MM.1S (cell line): ENCODE data around the gene ASB2.

Experiments
- DNase-seq: peaks from one replicate; pipeline ENCODE4 v3.0.0-alpha.2; 2015
- H2AFZ ChIP-seq: fragments of 300-600 bp; sonication (generic); 2 replicates; pipeline ENCODE4 v1.6.0; 2016; ENCODE audit warnings: antibody characterized with exemption, low read length
- H3F3A ChIP-seq: fragments of 300-600 bp; sonication (generic); 2 replicates; pipeline ENCODE4 v1.6.1; 2016; ENCODE audit warnings: mild to moderate bottlenecking, antibody characterized with exemption, low read length, moderate library complexity, mixed read lengths; ENCODE audit not compliant: insufficient read depth
- H3K27ac ChIP-seq: fragments of 300-600 bp; sonication (generic); 2 replicates; pipeline ENCODE4 v1.5.1; 2016; ENCODE audit warnings: mild to moderate bottlenecking, low read length
- H3K27me3 ChIP-seq: fragments of 300-600 bp; sonication (generic); replicated peaks from 2 replicates; pipeline ENCODE4 v1.6.0; 2016; ENCODE audit warnings: low read length; ENCODE audit not compliant: insufficient read depth
- H3K36me3 ChIP-seq: fragments of 300-600 bp; sonication (generic); replicated peaks from 2 replicates; pipeline ENCODE4 v1.6.1; 2016; ENCODE audit warnings: mild to moderate bottlenecking, low read length, mixed read lengths; ENCODE audit not compliant: insufficient read depth
- H3K4me1 ChIP-seq: fragments of 300-600 bp; sonication (generic); 2 replicates; pipeline ENCODE4 v1.6.1; 2016; ENCODE audit warnings: low read length, mixed read lengths
- H3K4me2 ChIP-seq: fragments of 300-600 bp; sonication (generic); 2 replicates; pipeline ENCODE4 v1.6.0; 2016; ENCODE audit warnings: low read depth, low read length
- H3K4me3 ChIP-seq: fragments of 300-600 bp; sonication (generic); 2 replicates; pipeline ENCODE4 v1.5.1; 2016; ENCODE audit warnings: low read length, mixed read lengths
- H3K79me2 ChIP-seq: fragments of 300-600 bp; sonication (generic); 2 replicates; pipeline ENCODE4 v1.6.1; 2016; ENCODE audit warnings: mixed run types, low read length, mixed read lengths
- H3K9ac ChIP-seq: fragments of 300-600 bp; sonication (generic); 2 replicates; pipeline ENCODE4 v1.6.1; 2016; ENCODE audit warnings: low read length, mixed read lengths
- H3K9me2 ChIP-seq: fragments of 300-600 bp; sonication (generic); replicated peaks from 2 replicates; pipeline ENCODE4 v1.6.1; 2016; ENCODE audit warnings: mild to moderate bottlenecking, low read length, mixed read lengths; ENCODE audit not compliant: insufficient read depth
- H3K9me3 ChIP-seq: fragments of 300-600 bp; sonication (generic); replicated peaks from 2 replicates; pipeline ENCODE4 v1.6.1; 2016; ENCODE audit warnings: mild to moderate bottlenecking, low read length, mixed read lengths; ENCODE audit not compliant: insufficient read depth
- H4K20me1 ChIP-seq: fragments of 300-600 bp; sonication (generic); 2 replicates; pipeline ENCODE4 v1.6.1; 2016; ENCODE audit warnings: mild to moderate bottlenecking, low read length, moderate library complexity, mixed read lengths; ENCODE audit not compliant: insufficient read depth
- EZH2 ChIP-seq: fragments of 300-600 bp; sonication (generic); optimal IDR thresholded peaks from 2 replicates; pipeline ENCODE3; 2017; ENCODE audit warnings: low read depth, mild to moderate bottlenecking, antibody characterized with exemption, low read length, mixed read lengths
- EZH2phosphoT487 ChIP-seq: fragments of 300-600 bp; sonication (generic); IDR thresholded peaks from 2 replicates; pipeline ENCODE4 v1.6.1; 2018; ENCODE audit warnings: antibody characterized with exemption, low read length
- TF ChIP-seq, protein P1 (sequence below): fragments of 300-600 bp; sonication (generic); IDR thresholded peaks from 2 replicates; pipeline ENCODE4 v1.5.1; 2016; ENCODE audit warnings: antibody characterized with exemption, low read length, mixed read lengths

ASB2 gene

DNA sequence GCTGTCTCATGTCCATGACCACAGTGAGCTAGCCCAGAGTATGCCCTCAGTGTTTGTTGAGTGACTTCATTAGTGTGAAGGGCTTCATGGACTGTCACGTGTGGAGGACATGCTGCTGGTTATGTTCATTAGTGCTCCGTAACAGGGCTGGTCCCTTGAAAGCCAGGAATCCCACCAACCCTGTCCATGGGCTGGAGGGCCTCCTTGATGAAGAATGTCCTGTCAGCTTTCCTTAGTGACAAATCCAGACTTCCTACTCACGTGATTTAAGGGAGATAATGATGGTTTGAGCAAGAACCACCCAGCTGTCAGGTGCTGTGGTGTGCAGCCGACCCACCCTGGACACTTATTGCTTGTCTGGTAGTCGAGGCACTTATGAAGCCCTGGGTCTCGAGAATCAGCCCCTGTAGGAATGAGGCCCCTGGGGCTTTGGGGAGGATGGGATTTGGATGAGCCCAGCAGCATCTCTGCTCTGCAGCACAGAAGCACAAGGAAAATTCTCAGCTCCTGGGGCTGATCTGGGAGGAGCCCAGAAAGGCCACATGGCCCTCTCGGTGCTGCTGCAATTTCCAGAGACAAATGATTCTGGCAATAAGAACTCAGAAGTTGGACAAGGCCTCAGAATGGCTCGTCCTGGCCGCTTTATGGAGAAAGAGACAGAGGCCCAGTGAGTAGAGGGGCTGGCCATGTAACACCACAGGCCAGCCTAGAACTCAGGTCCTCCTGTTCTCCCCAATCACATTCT lies 86.5 kb downstream of the ASB2 start:
- H3K27ac ChIP-seq = no peak overlapping the region
- H3K4me3 ChIP-seq = no peak overlapping the region
- no peak overlapping the region for H3K9ac ChIP-seq
- H3F3A ChIP-seq = no peaks in the 10 kb centered on the region
- H4K20me1 ChIP-seq = no peaks in the 10 kb centered on the region
- no peaks in the 10 kb centered on the region for H3K27me3 ChIP-seq
- no peak for DNase-seq
- TF ChIP-seq, protein P1, sequence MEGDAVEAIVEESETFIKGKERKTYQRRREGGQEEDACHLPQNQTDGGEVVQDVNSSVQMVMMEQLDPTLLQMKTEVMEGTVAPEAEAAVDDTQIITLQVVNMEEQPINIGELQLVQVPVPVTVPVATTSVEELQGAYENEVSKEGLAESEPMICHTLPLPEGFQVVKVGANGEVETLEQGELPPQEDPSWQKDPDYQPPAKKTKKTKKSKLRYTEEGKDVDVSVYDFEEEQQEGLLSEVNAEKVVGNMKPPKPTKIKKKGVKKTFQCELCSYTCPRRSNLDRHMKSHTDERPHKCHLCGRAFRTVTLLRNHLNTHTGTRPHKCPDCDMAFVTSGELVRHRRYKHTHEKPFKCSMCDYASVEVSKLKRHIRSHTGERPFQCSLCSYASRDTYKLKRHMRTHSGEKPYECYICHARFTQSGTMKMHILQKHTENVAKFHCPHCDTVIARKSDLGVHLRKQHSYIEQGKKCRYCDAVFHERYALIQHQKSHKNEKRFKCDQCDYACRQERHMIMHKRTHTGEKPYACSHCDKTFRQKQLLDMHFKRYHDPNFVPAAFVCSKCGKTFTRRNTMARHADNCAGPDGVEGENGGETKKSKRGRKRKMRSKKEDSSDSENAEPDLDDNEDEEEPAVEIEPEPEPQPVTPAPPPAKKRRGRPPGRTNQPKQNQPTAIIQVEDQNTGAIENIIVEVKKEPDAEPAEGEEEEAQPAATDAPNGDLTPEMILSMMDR = no peak
- TF ChIP-seq EZH2phosphoT487 (no peak), EZH2 (no peak)
- H3K9me3 ChIP-seq = no peaks in the 10 kb centered on the region
- no peaks in the 10 kb centered on the region for H3K79me2 ChIP-seq
- no peak overlapping the region for H2AFZ ChIP-seq
- no peaks in the 10 kb centered on the region for H3K36me3 ChIP-seq
- H3K4me2 ChIP-seq = no peak overlapping the region
- H3K4me1 ChIP-seq = no peaks in the 10 kb centered on the region
- H3K9me2 ChIP-seq = no peaks in the 10 kb centered on the region

DNA sequence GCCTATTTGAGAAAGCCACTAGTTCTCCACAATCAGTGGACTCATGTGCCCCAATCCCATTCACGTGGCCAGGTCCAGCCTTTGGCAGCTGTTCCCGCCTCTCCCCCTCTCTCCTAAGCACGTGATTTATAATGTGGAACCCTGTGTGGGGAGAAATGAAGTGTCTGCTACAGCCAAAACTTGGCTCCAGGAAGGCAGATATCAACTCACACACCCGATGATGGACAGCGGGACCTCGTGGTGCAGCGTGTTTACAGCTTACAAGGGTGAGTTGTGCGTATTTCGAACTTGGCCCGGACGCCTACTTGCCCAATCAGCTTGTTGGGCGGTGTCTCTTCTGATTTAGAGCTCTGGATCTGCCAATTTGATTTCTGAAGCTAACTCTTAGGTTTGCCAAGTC lies 87.4 kb downstream of the ASB2 start:
- H3K4me2 ChIP-seq = no peak overlapping the region
- DNase-seq = no peak
- H3K27ac ChIP-seq = no peak overlapping the region
- H3K9me3 ChIP-seq = no peaks in the 10 kb centered on the region
- H3K9ac ChIP-seq = no peak overlapping the region
- H4K20me1 ChIP-seq = no peaks in the 10 kb centered on the region
- no peaks in the 10 kb centered on the region for H3K27me3 ChIP-seq
- no peak overlapping the region for H2AFZ ChIP-seq
- no peak for TF ChIP-seq EZH2phosphoT487
- TF ChIP-seq, protein P1 = no peak
- TF ChIP-seq EZH2 = no peak
- no peaks in the 10 kb centered on the region for H3K9me2 ChIP-seq
- H3F3A ChIP-seq = no peaks in the 10 kb centered on the region
- no peaks in the 10 kb centered on the region for H3K36me3 ChIP-seq
- no peak overlapping the region for H3K4me3 ChIP-seq
- H3K4me1 ChIP-seq = no peaks in the 10 kb centered on the region
- H3K79me2 ChIP-seq = no peaks in the 10 kb centered on the region

DNA sequence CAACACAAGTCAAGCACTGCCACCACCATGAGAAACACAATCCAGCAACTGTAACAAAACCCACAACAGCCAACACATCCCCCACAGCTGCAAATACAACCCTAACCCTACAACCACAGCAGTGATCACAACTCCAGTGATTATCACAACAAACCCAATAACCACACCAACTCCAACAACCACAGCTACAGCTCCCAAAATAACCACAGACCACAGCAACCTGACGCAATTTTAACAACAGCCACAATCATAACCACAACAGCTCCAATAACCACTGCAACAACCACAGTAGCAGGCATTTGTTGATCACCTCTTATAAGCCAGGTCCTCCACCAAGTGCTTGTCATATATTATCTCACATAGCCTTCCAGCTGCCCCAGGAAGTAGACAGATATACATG lies 91.4 kb downstream of the ASB2 start:
- no peak for DNase-seq
- H3K27me3 ChIP-seq = no peaks in the 10 kb centered on the region
- no peaks in the 10 kb centered on the region for H4K20me1 ChIP-seq
- H3F3A ChIP-seq = no peaks in the 10 kb centered on the region
- H3K9ac ChIP-seq = no peak overlapping the region
- H3K27ac ChIP-seq = no peak overlapping the region
- TF ChIP-seq EZH2 (no peak), EZH2phosphoT487 (no peak)
- TF ChIP-seq, protein P1 = no peak
- H2AFZ ChIP-seq = no peak overlapping the region
- no peaks in the 10 kb centered on the region for H3K4me1 ChIP-seq
- no peak overlapping the region for H3K4me2 ChIP-seq
- no peaks in the 10 kb centered on the region for H3K79me2 ChIP-seq
- no peaks in the 10 kb centered on the region for H3K36me3 ChIP-seq
- no peaks in the 10 kb centered on the region for H3K9me3 ChIP-seq
- H3K9me2 ChIP-seq = no peaks in the 10 kb centered on the region
- no peak overlapping the region for H3K4me3 ChIP-seq
